ENCODE data around the gene SCEL.

GRCh38 chr13:77628170-77628569 is 92.7 kb downstream of the SCEL start:
- TF ChIP-seq CTCF (conservative IDR thresholded peaks at IDR 0.05; ENCODE audit: low read depth, low read length) (no peak), EZH2 (IDR thresholded peaks at IDR 0.05; ENCODE audit: low read length, unreplicated experiment) (no peak)
